ENCODE data around the gene HIVEP3.

- TF ChIP-seq CTCF (IDR thresholded peaks at IDR 0.05) (no peak), POLR2A (IDR thresholded peaks at IDR 0.05) (no peak)
Observed at GRCh38 chr1:41894101-41894807, 24.5 kb downstream of the HIVEP3 start.

Data from lower leg skin (tissue), 3 donors.